PC-3 (cell line): Measurements from ENCODE around the gene STXBP6. TPM values are rescaled to one million over a fixed set of nuclear protein-coding genes. Genes with fewer than 3 reads are reported as not detected.

Experiments
- ATAC-seq: fragments of 200-7000 bp; cut with Tn5 transposase; 2 replicates; pipeline ENCODE4 v1.9.1; 2020; ENCODE audit warnings: mild to moderate bottlenecking, moderate library complexity
- BruUV-seq: library from RNA; stranded (reverse); fragments of 400-500 nt; replicated peaks from 2 replicates; lab custom pipeline; 2021; lab: Mats Ljungman, UMichigan
- CTCF ChIA-PET: fragments of 300-600 bp; sonication (Branson Sonifier 250); formaldehyde crosslinking; loops from one replicate; lab custom pipeline; 2022; ENCODE audit warnings: antibody characterized with exemption; lab: Charles Lee
- POLR2A ChIA-PET: fragments of 300-600 bp; sonication (Branson Sonifier 250); formaldehyde crosslinking; loops from one replicate; lab custom pipeline; 2022; ENCODE audit warnings: antibody characterized with exemption; ENCODE audit not compliant: unreplicated experiment; lab: Charles Lee
- DNase-seq: peaks from one replicate; pipeline ENCODE4 v3.0.0-alpha.2; 2015
- H2AFZ ChIP-seq: fragments of 300-600 bp; sonication (generic); 2 replicates; pipeline ENCODE4 v1.6.0; 2016; ENCODE audit warnings: antibody characterized with exemption, low read length
- H3F3A ChIP-seq: fragments of 300-600 bp; sonication (generic); one replicate; pipeline ENCODE4 v1.6.0; 2017; ENCODE audit warnings: antibody characterized with exemption, low read length, control low read depth, mild to moderate bottlenecking; ENCODE audit not compliant: unreplicated experiment
- H3K27ac ChIP-seq: fragments of 300-600 bp; sonication (generic); 2 replicates; pipeline ENCODE4 v1.5.1; 2016; ENCODE audit warnings: mild to moderate bottlenecking, low read length
- H3K27me3 ChIP-seq: fragments of 300-600 bp; sonication (generic); 2 replicates; pipeline ENCODE4 v1.6.1; 2016; ENCODE audit warnings: low read length, mixed read lengths
- H3K36me3 ChIP-seq: fragments of 300-600 bp; sonication (generic); 2 replicates; pipeline ENCODE4 v1.6.1; 2016; ENCODE audit warnings: low read depth, mixed run types, low read length, mixed read lengths
- H3K4me1 ChIP-seq: fragments of 300-600 bp; sonication (generic); 2 replicates; pipeline ENCODE4 v1.5.1; 2016; ENCODE audit warnings: low read length; ENCODE audit not compliant: insufficient read depth
- H3K4me2 ChIP-seq: fragments of 300-600 bp; sonication (generic); 2 replicates; pipeline ENCODE4 v1.6.0; 2016; ENCODE audit warnings: low read length
- H3K4me3 ChIP-seq: fragments of 300-600 bp; sonication (generic); 2 replicates; pipeline ENCODE4 v1.5.1; 2016; ENCODE audit warnings: mild to moderate bottlenecking, low read length, mixed read lengths
- H3K79me2 ChIP-seq: fragments of 300-600 bp; sonication (generic); 2 replicates; pipeline ENCODE4 v1.6.1; 2017; ENCODE audit warnings: low read length, mixed read lengths
- H3K9ac ChIP-seq: fragments of 300-600 bp; sonication (generic); 2 replicates; pipeline ENCODE4 v1.6.0; 2016; ENCODE audit warnings: mild to moderate bottlenecking, low read length
- H3K9me2 ChIP-seq: fragments of 300-600 bp; sonication (generic); replicated peaks from 2 replicates; pipeline ENCODE4 v1.6.1; 2016; ENCODE audit warnings: mixed run types, low read length, mixed read lengths
- H3K9me3 ChIP-seq: fragments of 300-600 bp; sonication (generic); 2 replicates; pipeline ENCODE4 v1.6.1; 2016; ENCODE audit warnings: low read length, mixed read lengths
- H4K20me1 ChIP-seq: fragments of 300-600 bp; sonication (generic); 2 replicates; pipeline ENCODE4 v1.6.1; 2016; ENCODE audit warnings: low read length, mixed read lengths
- CTCF ChIP-seq: fragments of 300-600 bp; sonication (generic); conservative IDR thresholded peaks from 2 replicates; pipeline ENCODE4 v1.5.1; 2017; ENCODE audit warnings: antibody characterized with exemption, low read depth, mild to moderate bottlenecking, low read length
- EZH2 ChIP-seq: fragments of 300-600 bp; sonication (generic); IDR thresholded peaks from one replicate; pipeline ENCODE4 v1.6.1; 2017; ENCODE audit warnings: antibody characterized with exemption, mild to moderate bottlenecking, low read length; ENCODE audit not compliant: unreplicated experiment
- EZH2phosphoT487 ChIP-seq: fragments of 300-600 bp; sonication (generic); IDR thresholded peaks from 2 replicates; pipeline ENCODE4 v1.6.1; 2018; ENCODE audit warnings: mild to moderate bottlenecking, antibody characterized with exemption, low read length, borderline replicate concordance
- intact Hi-C: fragments of 100-400 bp; cut with micrococcal nuclease; formaldehyde crosslinking; loops from 2 replicates; pipeline ENCODE4 v1.9.0; 2023
- total RNA-seq: library from RNA; depleted of rRNA; stranded (reverse); fragments of >200 nt; gene quantifications from 2 replicates; pipeline ENCODE4 v1.2.3, GENCODE V29; 2014

Gene STXBP6
- total RNA-seq, 1 experiment from 2014 or later = 0.40 TPM

- Histone ChIP-seq H3K4me3 (no peak overlapping the region), H3K9ac (no peak overlapping the region), H4K20me1 (no peaks in the 10 kb centered on the region), H3K27ac (no peak overlapping the region), H3K4me2 (no peak overlapping the region), H3K9me2 (no peaks in the 10 kb centered on the region), H3K4me1 (no peaks in the 10 kb centered on the region), H3K27me3 (no peaks in the 10 kb centered on the region), H3F3A (no peaks in the 10 kb centered on the region), H3K9me3 (no peaks in the 10 kb centered on the region; the same call in 1 of the 2 replicates), H2AFZ (no peak overlapping the region), H3K79me2 (no peaks in the 10 kb centered on the region), H3K36me3 (no peaks in the 10 kb centered on the region)
- BruUV-seq = no TSS peak
- no peak for DNase-seq
- CTCF ChIA-PET = no interaction called here
- POLR2A ChIA-PET = no interaction called here
- ATAC-seq = no peak
- TF ChIP-seq EZH2 (no peak), EZH2phosphoT487 (no peak), CTCF (no peak)
- intact Hi-C loops = no loop called here
Measured at GRCh38 chr14:24957814-24958213, 92.1 kb downstream of the STXBP6 start.

GRCh38 chr14:24956104-24956503, 93.8 kb downstream of the STXBP6 start:
- Histone ChIP-seq H3K9me3 (no peaks in the 10 kb centered on the region; the same call in 1 of the 2 replicates), H3K9ac (no peak overlapping the region), H3K4me3 (no peak overlapping the region), H3K27me3 (no peaks in the 10 kb centered on the region), H4K20me1 (no peaks in the 10 kb centered on the region), H3K79me2 (no peaks in the 10 kb centered on the region), H3K36me3 (no peaks in the 10 kb centered on the region), H2AFZ (no peak overlapping the region), H3K27ac (no peak overlapping the region), H3K4me1 (no peaks in the 10 kb centered on the region), H3F3A (no peaks in the 10 kb centered on the region), H3K9me2 (no peaks in the 10 kb centered on the region), H3K4me2 (no peak overlapping the region)
- no TSS peak for BruUV-seq
- intact Hi-C loops = no loop called here
- no peak for DNase-seq
- no peak for ATAC-seq
- no peak for TF ChIP-seq EZH2
- no peak for TF ChIP-seq EZH2phosphoT487
- TF ChIP-seq CTCF = no peak
- ChIA-PET POLR2A (no interaction called here), CTCF (interaction anchor here (0.5 kb wide), 1 partner anchor 223 kb away, joined by 3 read pairs; no protein-coding TSS in a partner anchor)

GRCh38 chr14:24954700-24955037, 95.3 kb downstream of the STXBP6 start:
- ChIA-PET POLR2A (no interaction called here), CTCF (no interaction called here)
- TF ChIP-seq EZH2phosphoT487 (no peak), EZH2 (no peak), CTCF (no peak)
- H3K9me3 ChIP-seq = no peaks in the 10 kb centered on the region
- DNase-seq (no peak), ATAC-seq (no peak)
- H3K27ac ChIP-seq = no peak overlapping the region
- no peaks in the 10 kb centered on the region for H3K36me3 ChIP-seq
- no peaks in the 10 kb centered on the region for H3K79me2 ChIP-seq
- BruUV-seq = no TSS peak
- intact Hi-C loops = no loop called here
- H3K9ac ChIP-seq = no peak overlapping the region
- H3F3A ChIP-seq = no peaks in the 10 kb centered on the region
- no peak overlapping the region for H3K4me3 ChIP-seq
- H2AFZ ChIP-seq = no peak overlapping the region
- no peaks in the 10 kb centered on the region for H4K20me1 ChIP-seq
- no peaks in the 10 kb centered on the region for H3K9me2 ChIP-seq
- no peak overlapping the region for H3K4me2 ChIP-seq
- H3K27me3 ChIP-seq = no peaks in the 10 kb centered on the region
- no peaks in the 10 kb centered on the region for H3K4me1 ChIP-seq
